ENCODE results near the gene SEPTIN11.

Gene SEPTIN11

DNA sequence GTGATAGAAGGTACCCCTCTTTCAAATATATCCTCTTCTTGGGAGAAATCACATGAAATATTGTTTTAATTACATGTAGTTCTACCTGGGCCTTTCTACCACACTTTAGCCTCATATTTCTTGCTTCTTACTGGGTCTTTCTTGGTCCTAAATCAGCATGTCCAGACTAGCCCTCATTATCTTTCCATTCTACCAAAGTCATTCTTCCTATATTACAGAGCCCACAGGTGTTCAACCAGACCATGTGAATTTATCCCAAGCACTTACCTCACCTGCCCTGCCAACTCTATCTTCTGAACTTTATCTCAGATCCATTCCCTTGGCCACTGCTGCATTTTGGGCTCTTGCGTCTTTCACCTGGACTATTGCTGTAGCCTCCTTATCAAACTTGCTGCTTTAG is 39.8 kb upstream of the SEPTIN11 start:
- H3K27me3 ChIP-seq (ENCODE audit: insufficient read depth, low read depth), result no peaks in the 10 kb centered on the region
- no peaks in the 10 kb centered on the region for H3K79me2 ChIP-seq (ENCODE audit: insufficient read depth, low read depth)
- H3K4me2 ChIP-seq, result no peak overlapping the region
- H2AFZ ChIP-seq (ENCODE audit: low read depth), result no peak overlapping the region
- no peak overlapping the region for H3K27ac ChIP-seq
- H4K20me1 ChIP-seq (ENCODE audit: insufficient read depth), result no peaks in the 10 kb centered on the region
- no peaks in the 10 kb centered on the region for H3K4me1 ChIP-seq (ENCODE audit: low read depth, poor library complexity, severe bottlenecking)
- H3K9ac ChIP-seq, result no peak overlapping the region
- H3K4me3 ChIP-seq (IDR thresholded peaks at IDR 0.05; ENCODE audit: insufficient read depth, low read depth, low read length), result no peak overlapping the region
- TF ChIP-seq, protein P1, sequence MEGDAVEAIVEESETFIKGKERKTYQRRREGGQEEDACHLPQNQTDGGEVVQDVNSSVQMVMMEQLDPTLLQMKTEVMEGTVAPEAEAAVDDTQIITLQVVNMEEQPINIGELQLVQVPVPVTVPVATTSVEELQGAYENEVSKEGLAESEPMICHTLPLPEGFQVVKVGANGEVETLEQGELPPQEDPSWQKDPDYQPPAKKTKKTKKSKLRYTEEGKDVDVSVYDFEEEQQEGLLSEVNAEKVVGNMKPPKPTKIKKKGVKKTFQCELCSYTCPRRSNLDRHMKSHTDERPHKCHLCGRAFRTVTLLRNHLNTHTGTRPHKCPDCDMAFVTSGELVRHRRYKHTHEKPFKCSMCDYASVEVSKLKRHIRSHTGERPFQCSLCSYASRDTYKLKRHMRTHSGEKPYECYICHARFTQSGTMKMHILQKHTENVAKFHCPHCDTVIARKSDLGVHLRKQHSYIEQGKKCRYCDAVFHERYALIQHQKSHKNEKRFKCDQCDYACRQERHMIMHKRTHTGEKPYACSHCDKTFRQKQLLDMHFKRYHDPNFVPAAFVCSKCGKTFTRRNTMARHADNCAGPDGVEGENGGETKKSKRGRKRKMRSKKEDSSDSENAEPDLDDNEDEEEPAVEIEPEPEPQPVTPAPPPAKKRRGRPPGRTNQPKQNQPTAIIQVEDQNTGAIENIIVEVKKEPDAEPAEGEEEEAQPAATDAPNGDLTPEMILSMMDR (conservative IDR thresholded peaks at IDR 0.05; ENCODE audit: low read depth, low read length), result no peak
- no peaks in the 10 kb centered on the region for H3K36me3 ChIP-seq (ENCODE audit: insufficient read depth)

DNA sequence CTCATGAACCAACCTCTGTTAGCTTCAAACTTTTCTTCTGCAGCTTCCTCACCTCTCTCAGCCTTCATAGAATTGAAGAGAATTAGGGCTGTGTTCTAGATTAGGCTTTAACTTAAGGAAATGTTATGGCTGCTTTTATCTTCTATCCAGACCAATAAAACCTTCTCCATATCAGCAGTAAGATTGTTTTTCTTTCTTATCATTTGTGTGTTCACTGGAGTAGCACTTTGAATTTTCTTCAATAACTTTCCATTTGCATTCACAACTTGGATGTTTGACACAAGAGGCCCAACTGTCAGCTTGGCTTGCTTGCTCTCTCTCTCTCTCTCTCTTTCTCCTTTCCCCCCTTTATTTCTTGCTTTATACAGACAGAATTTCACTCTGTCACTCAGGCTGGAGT is 28.8 kb upstream of the SEPTIN11 start:
- Histone ChIP-seq H3K27ac (no peak overlapping the region), H2AFZ (ENCODE audit: low read depth) (no peak overlapping the region), H3K36me3 (ENCODE audit: insufficient read depth) (no peaks in the 10 kb centered on the region), H3K4me3 (IDR thresholded peaks at IDR 0.05; ENCODE audit: insufficient read depth, low read depth, low read length) (no peak overlapping the region), H3K79me2 (ENCODE audit: insufficient read depth, low read depth) (no peaks in the 10 kb centered on the region), H3K4me1 (ENCODE audit: low read depth, poor library complexity, severe bottlenecking) (no peaks in the 10 kb centered on the region), H3K4me2 (no peak overlapping the region), H3K9ac (no peak overlapping the region), H3K27me3 (ENCODE audit: insufficient read depth, low read depth) (no peaks in the 10 kb centered on the region), H4K20me1 (ENCODE audit: insufficient read depth) (no peaks in the 10 kb centered on the region)
- TF ChIP-seq, protein P1 (conservative IDR thresholded peaks at IDR 0.05; ENCODE audit: low read depth, low read length), result no peak

DNA sequence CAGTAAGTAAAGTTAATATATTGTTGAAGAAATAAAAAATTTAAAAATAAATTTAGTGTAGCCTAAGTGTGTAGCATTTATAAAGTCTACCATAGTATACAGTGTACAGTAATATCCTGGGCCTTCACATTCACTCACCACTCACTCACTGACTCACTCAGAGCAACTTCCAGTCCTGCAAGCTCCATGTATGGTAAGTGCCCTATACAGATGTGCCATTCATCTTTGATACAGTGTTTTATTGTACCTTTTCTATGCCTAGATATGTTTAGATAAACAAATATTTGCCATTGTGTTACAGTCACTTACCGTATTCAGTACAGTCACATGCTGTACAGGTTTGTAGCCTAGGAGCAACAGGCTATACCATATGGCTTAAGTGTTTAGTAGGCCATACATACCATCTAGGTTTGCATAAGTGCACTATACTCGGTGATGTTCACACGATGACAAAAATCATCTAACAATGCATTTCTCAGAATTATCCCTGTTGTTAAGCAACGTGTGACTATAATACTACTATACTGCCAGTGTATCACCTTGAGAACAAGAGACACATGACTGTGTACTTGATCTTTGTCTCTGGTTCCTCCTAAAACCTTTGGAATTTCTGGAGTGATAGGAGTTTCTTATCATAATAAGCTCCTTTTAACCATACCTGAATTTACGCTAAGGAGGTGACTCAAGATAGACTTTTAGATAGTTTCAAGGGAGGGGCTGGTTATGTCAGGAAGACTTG is 25.8 kb upstream of the SEPTIN11 start:
- no peaks in the 10 kb centered on the region for H3K36me3 ChIP-seq (ENCODE audit: insufficient read depth)

DNA sequence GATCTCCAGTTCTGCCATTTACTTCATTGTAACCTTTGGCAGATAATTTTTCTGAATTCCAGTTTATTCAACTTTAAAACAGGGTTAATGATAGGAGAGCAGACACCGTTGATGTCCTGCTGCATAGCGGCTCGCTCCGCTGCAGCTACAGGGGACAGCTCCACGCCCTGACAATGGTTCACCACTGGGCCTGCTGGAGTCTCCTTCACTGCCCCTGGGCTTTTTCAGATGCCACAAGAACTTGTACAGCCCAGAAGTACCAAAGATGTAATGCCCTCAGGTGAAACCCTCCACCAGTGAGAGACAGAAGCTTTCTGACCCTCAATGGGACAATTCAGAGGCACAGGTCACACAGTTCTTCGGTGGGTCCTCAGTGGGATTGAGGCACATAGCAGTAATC is 22.7 kb upstream of the SEPTIN11 start:
- Histone ChIP-seq H3K4me3 (IDR thresholded peaks at IDR 0.05; ENCODE audit: insufficient read depth, low read depth, low read length) (no peak overlapping the region), H4K20me1 (ENCODE audit: insufficient read depth) (no peaks in the 10 kb centered on the region), H3K4me1 (ENCODE audit: low read depth, poor library complexity, severe bottlenecking) (no peaks in the 10 kb centered on the region), H3K79me2 (ENCODE audit: insufficient read depth, low read depth) (no peaks in the 10 kb centered on the region), H2AFZ (ENCODE audit: low read depth) (no peak overlapping the region), H3K36me3 (ENCODE audit: insufficient read depth) (no peaks in the 10 kb centered on the region), H3K4me2 (no peak overlapping the region), H3K27me3 (ENCODE audit: insufficient read depth, low read depth) (no peaks in the 10 kb centered on the region), H3K27ac (no peak overlapping the region), H3K9ac (no peak overlapping the region)
- TF ChIP-seq, protein P1 (conservative IDR thresholded peaks at IDR 0.05; ENCODE audit: low read depth, low read length), result no peak

More for the DNA sequence above, 25.8 kb upstream of the SEPTIN11 start:
- Histone ChIP-seq H3K79me2 (ENCODE audit: insufficient read depth, low read depth) (no peaks in the 10 kb centered on the region), H3K27ac (no peak overlapping the region), H2AFZ (ENCODE audit: low read depth) (no peak overlapping the region), H3K27me3 (ENCODE audit: insufficient read depth, low read depth) (no peaks in the 10 kb centered on the region), H3K4me2 (no peak overlapping the region), H4K20me1 (ENCODE audit: insufficient read depth) (no peaks in the 10 kb centered on the region), H3K4me3 (IDR thresholded peaks at IDR 0.05; ENCODE audit: insufficient read depth, low read depth, low read length) (no peak overlapping the region), H3K9ac (no peak overlapping the region), H3K4me1 (ENCODE audit: low read depth, poor library complexity, severe bottlenecking) (no peaks in the 10 kb centered on the region)
- TF ChIP-seq, protein P1 (conservative IDR thresholded peaks at IDR 0.05; ENCODE audit: low read depth, low read length), result no peak
